Dermis blood vessel endothelial cell (primary cell): ENCODE results near the gene RTN4RL1. TPM values are rescaled to one million over a fixed set of nuclear protein-coding genes. Genes with fewer than 3 reads are reported as not detected.
"Not testable (repeated sequence)": the region's sequence is repeated elsewhere in the genome, so short reads cannot be mapped to it uniquely, and the experiment has no call there.

Source experiments
- DNase-seq: peaks from one replicate; pipeline ENCODE4 v3.0.0; 2010
- total RNA-seq: library from RNA; depleted of rRNA; stranded (reverse); fragments of >200 nt; gene quantifications from 2 replicates; pipeline ENCODE4 v1.2.3, GENCODE V29; 2014

RTN4RL1 gene
- total RNA-seq, 1 donor from 2014 or later = 0.51 TPM

DNA sequence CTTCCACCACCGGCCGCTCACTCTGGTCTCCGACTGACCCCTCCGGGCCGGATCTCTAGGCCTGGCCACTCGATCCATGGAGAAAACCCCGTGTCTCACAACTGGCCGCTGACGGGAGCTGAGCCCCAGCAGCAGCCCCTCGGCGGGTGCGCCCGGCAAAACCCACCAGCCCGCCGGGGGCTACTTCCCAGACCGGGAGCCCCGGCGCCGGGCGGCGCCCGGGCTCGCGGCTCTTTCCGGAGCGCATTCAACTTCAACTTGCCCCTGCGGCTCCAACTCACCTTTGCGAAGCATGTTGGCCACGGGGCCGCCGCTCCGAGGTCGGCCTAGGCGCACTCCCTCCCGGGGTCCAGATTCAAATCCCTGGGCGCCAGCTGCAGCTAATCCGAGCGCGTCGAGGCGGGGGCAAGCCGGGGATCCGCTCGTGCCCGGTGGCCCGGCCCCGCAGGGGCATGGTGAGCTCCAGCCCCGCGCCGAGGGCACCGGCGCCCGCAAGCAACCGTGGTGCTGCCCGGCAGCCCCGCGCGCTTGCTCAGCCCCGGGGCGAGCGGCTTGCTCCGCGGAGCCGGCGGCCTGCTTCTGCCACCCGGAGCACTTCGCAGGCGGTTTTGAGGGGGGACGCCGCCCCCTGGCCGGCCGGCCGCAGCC is 438 bp downstream of the RTN4RL1 start:
- no peak for DNase-seq

DNA sequence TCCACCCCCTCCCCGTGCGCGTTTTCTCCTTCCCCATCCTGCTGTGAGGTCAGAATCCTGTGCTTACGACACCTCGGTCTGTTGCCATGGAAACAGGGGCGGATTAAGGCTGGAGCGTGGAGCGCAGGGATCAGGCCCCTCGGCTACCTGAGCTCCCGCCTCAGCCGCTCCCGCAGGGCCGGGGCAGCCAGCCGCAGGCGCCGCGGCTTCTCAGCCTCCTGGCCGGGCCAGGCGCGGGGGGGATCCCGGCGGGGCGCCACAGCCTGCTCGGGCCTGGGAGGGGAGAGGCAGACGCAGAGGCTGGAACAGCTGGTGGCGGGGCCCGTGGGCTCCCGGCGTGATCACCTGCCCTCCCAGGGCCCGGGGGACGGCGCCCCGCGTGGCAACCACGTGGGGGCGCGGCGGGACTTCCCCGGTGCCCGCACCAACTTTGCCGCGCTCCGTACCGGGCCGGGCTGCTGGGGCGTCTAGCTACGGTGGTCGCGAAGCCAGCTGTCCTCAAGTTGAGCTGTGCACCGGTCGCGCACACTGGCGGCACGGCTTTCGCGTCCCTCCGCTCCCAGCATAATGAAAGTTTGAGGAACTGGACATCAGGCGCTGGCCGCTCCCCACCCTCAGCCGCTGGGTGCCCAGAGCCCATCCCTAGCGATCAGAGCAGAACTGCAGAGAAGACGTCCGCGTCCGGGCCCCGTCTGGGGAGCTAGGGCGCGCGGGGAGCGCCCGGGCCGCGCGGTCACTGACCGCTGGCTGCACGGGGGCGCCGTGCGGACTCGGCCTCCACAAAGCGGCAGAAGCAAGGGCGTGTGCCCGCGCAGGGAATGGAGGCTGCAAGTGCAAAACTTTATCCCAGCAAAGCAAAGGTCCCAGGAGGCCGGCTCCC is 1.2 kb downstream of the RTN4RL1 start:
- DNase-seq = peak; percentile 39

- no peak for DNase-seq
These were observed 1.9 kb downstream of the RTN4RL1 start for GRCh38 chr17:2023256-2023655.

GRCh38 chr17:2022647-2023240 is 2.4 kb downstream of the RTN4RL1 start:
- DNase-seq = no peak

DNA sequence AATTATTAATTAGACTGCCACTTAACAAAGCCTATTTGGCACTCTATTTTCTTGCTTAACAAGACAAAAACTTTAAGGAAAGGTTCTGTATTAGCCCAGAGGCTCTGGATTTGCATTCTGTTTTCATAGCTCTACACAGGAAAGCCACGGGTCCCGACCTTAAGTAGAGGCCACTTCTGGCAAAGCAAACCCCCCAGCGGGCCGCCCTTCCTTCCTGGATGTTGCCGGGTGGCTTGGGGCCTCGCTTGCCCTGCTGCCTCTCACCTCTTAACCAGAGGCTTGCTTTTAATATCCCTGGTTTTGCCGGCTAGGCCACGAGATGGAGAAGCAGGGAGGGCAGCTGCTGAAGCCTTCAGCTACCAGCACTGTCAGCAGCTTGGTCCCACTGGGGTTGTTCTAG is 4.4 kb downstream of the RTN4RL1 start:
- DNase-seq = peak; percentile 57

- DNase-seq = no peak
These were observed 5.4 kb downstream of the RTN4RL1 start for GRCh38 chr17:2019723-2020122.

- no peak for DNase-seq
These were observed 6.2 kb downstream of the RTN4RL1 start for GRCh38 chr17:2018716-2019510.

GRCh38 chr17:2017274-2017941 is 7.7 kb downstream of the RTN4RL1 start:
- DNase-seq = no peak

- no peak for DNase-seq
These were observed 8.6 kb downstream of the RTN4RL1 start for GRCh38 chr17:2016494-2016893.

DNA sequence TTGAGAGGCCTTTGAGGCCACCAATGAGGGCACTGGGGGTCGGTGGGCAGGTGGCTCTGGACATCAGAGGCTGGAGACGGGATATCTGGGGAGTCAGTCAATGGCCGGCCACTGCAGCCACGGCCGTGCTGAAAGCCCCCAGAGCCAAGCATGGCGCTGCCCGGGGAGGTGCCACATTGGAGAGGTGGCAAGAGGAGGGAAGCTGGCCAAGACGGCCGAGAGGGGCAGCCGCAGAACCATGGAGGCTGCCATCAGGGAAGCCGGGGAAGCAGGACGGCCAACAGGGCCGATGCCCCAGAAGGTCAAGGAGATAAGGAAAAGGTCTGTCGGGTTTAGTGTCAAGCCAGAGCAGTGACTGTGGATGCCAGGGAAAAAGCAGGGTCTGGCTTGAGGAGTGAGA is 9.8 kb downstream of the RTN4RL1 start:
- DNase-seq = no peak

DNA sequence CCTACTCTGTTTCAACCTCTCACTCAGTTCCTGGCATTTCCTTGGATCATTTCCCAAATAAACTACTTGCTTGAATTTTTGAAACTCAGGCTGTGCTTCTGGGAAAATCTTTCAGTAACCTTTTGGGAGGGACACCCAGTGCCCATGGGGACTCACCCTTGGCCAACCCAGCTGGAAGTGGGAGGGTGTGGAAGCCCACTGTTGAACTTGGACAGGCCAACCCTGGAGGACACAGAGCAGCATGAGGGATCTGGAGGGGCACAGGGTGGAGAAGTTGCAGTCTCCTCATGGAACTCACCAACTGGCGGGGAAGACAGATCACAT is 11.2 kb downstream of the RTN4RL1 start:
- DNase-seq = no peak

- DNase-seq = not testable (repeated sequence)
These were observed 11.7 kb downstream of the RTN4RL1 start for GRCh38 chr17:2013220-2013993.

GRCh38 chr17:2012499-2012898 is 12.6 kb downstream of the RTN4RL1 start:
- no peak for DNase-seq

- no peak for DNase-seq
These were observed 13.4 kb downstream of the RTN4RL1 start for GRCh38 chr17:2011411-2012371.

DNA sequence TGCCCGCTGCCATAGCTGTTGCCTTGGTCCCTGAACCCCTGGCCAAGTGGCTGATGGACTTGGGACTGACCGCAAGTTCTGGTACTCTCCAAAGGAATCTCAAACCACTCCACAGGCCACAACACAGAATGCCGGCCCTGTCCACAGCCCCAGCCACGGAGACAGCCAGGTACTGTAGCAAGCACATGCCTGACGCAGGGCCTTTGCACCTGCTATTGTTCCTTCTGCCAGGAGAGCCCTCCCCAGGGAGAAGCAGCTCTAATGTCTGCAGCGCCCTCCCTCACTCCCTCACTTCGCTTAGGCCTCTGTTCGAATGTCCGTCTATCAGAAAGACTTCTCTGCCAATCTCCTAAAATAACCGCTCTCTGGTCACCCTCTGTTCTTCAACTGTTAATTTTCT is 15.4 kb downstream of the RTN4RL1 start:
- DNase-seq = no peak

GRCh38 chr17:2008332-2009126 is 16.6 kb downstream of the RTN4RL1 start:
- no peak for DNase-seq

DNA sequence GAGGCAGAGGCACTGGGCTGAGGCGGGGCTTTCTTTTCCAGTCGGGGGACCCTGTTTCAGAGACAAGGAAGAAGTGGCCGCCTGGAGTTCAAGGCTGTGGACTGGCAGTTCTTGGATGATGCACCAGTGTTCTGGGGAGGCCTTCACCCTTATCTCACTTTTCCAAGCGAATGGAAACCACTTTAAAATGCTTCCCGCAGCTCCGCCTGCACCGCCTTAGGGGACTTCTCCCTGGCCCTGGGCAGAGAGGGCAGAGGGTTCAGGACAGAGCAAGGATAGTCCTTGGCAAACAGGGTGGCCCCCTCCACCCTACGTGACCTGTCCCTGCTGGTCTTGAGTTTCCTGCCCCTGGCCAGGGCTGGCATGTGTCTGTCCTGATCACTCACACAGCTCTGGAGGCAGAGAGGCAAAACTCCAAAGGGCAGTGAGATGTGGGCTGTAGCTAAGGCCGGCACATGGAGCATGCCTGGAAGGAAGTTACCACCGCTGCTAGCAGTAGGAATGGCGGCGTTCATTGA is 20.6 kb downstream of the RTN4RL1 start:
- DNase-seq = no peak

GRCh38 chr17:2003525-2003924 is 21.6 kb downstream of the RTN4RL1 start:
- no peak for DNase-seq

- no peak for DNase-seq
These were observed 22.3 kb downstream of the RTN4RL1 start for GRCh38 chr17:2002767-2003329.
